ENCODE measurements around the gene ZNF333.
"Not testable (repeated sequence)": the region's sequence is repeated elsewhere in the genome, so short reads cannot be mapped to it uniquely, and the experiment has no call there.

The ZNF333 gene

GRCh38 chr19:14769201-14769600 lies 79.4 kb downstream of the ZNF333 start:
- no peak for DNase-seq (ENCODE audit: low spot score)

DNA sequence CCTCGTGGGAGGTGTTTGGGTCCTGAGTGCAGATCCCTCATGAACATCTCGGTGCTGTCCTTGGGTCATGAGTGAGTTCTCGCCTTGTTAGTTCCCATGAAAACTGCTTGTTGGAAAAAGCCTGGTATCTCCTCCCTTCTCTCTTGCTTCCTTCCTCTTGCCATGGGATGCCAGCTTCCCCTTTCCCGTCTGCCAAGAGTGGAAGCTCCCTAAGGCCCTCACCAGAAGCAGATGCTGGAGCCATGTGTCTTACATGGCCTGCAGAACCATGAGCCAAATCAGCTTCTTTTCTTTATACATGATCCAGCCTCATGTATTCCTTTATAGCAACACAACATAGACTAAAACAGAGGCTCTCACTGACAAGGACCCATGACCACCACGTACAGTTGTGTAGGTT lies 80.3 kb downstream of the ZNF333 start:
- no peak for DNase-seq (ENCODE audit: low spot score)

DNA sequence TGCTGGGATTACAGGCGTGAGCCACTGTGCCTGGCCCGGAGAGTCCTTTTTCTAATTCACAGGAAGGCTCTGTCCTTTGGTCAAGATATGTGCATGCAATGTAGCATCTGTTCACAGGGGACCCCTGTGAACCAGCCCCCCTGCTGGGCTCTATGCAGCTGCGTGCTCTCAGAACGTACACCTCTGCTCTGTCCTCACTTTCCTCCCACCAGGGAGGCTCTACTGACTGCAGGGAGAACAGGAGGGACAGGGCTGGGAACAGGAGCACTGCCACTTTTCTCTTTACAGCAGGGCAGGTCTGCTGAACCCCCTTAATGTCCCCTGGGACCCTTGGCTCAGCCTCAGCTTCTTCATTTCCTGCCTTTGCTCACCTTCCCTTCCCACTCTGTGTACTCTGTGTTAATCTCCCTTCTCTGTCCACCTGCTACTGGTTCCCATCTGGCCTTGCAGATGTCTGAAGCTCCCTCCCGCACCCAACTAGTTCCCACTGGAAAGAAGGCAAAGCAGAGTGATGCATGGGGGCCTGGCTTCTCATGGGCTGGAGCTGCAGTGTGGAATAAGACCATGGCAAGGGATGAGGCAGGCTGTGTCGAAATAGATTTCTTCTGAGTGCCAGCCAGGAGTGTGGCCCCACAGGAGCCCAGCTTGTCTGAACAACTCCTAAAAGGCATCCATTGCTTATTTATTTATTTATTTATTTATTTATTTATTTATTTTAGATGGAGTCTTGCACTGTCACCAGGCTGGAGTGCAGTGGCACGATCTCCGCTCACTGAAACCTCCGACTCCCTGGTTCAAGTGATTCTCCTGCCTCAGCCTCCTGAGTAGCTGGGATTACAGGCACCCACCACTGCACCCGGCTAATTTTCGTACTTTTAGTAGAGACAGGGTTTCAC lies 81.3 kb downstream of the ZNF333 start:
- DNase-seq (ENCODE audit: low spot score), result no peak

DNA sequence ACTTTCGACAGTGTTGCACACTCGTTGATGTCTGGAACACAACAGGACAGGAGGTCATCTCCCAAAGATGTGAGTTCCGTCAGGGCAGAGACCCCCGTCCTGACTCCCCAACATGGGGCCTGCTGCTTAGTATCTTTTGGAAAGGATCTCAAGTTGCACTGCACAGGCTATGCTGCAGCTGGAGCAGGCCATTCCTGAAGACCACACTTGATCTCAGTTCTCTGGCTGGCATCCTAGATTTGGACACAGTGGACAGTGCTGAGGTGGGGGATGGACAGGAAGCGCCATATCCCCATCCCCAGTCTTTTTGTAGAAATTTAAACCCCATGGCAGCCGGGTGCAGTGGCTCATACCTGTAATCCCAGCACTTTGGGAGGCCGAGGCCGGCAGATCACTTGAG lies 82.6 kb downstream of the ZNF333 start:
- DNase-seq (ENCODE audit: low spot score), result no peak

DNA sequence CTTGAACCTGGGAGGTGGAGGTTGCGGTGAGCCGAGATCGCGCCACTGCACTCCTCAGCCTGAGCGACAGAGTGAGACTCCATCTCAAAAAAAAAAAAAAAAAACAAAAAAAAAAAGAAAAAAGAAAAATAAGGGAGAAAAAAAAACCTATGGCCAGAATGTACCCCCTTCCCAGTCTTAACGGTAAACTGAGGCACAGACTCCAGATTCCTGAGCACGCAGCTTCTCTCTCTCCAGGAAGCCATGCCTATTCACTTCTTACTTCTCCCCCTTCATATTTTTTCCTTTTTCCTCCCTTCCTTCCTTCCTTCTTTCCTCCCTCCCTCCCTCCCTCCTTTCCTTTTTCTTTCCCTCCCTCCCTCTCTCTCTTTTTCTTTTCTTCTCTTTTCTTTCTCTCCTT lies 83.1 kb downstream of the ZNF333 start:
- no peak for DNase-seq (ENCODE audit: low spot score)

GRCh38 chr19:14773722-14774121 lies 83.9 kb downstream of the ZNF333 start:
- DNase-seq (ENCODE audit: low spot score), result not testable (repeated sequence)

DNA sequence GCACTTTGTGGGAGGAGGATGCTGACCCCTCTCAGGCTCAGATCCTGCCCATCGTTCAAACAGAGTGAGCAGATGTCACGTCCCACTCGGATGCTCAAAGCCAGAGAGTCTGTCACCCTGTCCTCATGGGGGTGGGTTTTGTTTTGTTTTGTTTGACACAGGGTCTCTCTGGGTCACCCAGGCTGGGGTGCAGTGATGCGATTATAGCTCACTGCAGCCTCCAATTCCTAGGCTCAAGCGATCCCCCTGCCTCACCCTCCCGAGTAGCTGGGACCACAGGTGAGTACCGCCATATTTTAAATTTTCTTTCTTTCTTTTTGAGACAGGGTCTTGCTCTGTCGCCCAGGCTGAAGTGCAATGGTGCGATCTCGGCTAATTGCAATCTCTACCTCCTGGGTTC lies 84.5 kb downstream of the ZNF333 start:
- no peak for DNase-seq (ENCODE audit: low spot score)

GRCh38 chr19:14775326-14775725 lies 85.5 kb downstream of the ZNF333 start:
- DNase-seq (ENCODE audit: low spot score), result not testable (repeated sequence)

DNA sequence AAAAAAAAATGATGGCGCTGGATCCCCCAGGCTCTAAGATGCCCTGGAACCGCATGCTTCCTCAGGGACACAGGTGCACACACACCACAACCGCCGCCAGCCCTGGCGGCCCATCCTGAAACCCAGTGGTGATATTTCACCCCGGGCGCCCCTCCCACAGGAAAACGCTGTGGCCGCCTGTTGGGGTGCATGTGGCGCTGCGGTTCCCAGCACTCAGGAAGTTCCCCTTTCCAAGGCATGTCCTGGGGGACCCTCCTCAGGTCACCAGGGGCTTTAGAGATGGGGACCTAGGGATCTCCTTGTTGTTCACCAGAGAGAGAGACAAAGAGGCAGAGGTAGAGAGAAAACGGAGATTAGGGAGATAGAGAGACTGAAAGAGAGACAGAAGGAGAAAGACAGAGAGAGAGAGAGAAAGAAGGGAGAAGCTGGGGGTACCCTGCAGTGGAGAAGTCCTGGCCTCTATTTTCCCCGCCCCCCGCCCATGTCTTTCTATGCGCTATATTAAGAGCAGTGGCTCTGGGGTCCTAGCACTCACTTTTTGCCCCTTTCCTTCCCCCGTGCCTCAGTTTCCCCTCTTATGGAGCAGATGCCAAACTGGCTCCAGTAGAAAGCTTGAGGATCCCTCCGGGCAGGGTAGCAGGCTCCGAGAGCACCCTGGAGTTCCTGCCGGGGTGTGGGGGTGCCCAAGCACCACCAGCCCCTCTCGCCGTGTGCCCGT lies 86.2 kb downstream of the ZNF333 start:
- DNase-seq (ENCODE audit: low spot score), result no peak

- DNase-seq (ENCODE audit: low spot score), result not testable (repeated sequence)
Measured at GRCh38 chr19:14777645-14778044, 87.8 kb downstream of the ZNF333 start.

- not testable (repeated sequence) for DNase-seq (ENCODE audit: low spot score)
Measured at GRCh38 chr19:14778110-14778845, 88.4 kb downstream of the ZNF333 start, which contains the start of gene ADGRE2. TSS of gene ADGRE2 (minus strand) at chr19:14778560. CDS start at chr19:14776756, 1,804 bp downstream.

GRCh38 chr19:14779151-14779550 lies 89.3 kb downstream of the ZNF333 start:
- DNase-seq (ENCODE audit: low spot score), result no peak

DNA sequence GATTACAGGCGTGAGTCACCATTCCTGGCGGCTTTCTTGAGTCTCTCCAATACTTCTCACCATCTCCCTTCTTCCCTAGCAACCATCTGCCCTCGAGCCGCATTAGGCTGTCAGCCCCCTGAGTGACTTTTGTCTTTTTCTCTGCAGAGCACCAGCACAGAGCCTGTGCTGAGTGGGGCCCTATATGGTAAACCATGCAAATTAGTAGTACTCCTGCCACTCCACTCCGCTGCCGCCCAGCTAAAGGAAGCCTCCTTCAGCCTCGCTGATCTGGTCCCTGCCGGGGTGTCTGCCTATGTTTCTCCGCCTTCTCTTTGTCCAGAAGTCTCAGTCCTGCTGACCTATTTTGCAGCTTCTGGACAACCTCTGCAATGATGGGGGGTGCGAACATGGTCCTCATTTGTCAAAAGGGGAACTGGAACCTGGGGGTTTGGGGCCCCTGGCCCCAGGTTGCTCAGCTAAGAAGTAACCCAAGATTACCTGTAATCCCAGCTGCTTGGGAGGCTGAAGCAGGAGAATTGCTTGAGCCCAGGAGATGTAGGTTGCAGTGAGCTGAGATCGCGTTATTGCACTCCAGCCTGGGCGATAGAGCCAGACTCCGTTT lies 90.9 kb downstream of the ZNF333 start:
- DNase-seq (ENCODE audit: low spot score), result not testable (repeated sequence)

DNA sequence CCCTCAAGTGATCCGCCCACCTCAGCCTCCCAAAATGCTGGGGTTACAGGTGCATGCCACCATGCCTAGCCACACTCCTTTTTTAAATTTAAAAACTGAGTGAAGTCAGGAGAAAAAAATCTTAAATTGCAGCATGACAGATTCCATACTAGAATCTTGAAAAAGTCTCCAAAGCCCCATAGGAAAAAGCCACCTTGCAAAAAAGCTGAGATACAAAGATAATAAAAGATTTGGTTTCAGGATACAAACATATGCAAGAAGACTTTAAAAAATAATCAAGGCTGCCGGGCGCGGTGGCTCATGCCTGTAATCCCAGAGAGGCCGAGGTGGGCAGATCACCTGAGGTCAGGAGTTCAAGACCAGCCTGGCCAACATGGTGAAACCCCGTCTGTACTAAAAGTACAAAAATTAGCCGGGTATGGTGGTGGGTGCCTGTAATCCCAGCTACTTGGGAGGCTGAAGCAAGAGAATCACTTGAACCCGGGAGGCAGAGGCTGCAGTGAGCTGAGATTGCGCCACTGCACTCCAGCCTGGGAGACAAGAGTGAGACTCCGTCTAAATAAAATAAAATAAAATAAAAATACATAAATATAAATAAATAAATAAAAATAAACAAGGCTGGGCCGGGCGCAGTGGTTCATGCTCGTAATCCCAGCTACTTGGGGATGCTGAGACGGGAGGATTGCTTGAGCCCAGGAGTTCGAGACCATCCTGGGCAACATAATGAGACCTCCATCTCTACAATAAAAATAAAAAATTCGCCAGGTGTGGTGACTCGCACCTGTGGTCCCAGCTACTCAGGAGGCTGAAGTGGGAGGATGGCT lies 92.1 kb downstream of the ZNF333 start:
- DNase-seq (ENCODE audit: low spot score), result not testable (repeated sequence)

DNA sequence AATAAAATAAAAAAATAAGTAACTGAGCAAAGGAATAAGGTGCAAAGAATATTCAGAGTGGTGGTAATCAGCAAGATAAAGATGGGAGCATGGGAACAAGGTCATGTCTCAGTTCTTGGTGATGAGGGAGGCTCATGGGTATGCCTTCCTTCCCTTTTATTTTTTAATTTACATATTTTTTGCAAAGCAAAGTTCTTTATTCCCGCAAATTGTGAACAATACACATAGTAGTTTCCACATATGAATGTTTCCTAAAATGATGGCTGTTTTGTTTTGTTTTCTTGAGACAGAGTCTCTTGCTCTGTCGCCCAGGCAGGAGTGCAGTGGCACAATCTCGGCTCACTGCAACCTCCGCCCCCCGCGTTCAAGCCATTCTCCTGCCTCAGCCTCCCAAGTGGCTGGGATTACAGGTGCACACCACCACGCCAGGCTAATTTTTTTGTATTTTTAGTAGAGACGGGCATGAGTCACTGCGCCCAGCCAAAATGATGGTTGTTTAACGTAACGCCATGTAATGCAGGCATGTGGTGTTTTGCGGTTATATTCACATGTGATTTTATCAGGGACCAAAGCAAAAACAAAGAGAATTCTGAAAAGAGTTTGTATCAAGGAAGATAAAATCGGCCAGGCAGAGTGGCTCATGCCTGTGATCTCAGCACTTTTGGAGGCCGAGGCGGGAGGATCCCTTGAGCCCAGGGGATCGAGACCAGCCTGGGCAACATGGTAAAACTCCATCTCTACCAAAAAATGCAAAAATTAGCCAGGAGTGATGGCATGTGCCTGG lies 93.0 kb downstream of the ZNF333 start:
- no peak for DNase-seq (ENCODE audit: low spot score)
